NCI-H446 (cell line): ENCODE data around the gene UBE2H.
"Not testable (repeated sequence)": the region's sequence is repeated elsewhere in the genome, so short reads cannot be mapped to it uniquely, and the experiment has no call there.

Experiments used
- DNase-seq, 2 experiments: peaks; one replicate each; lab custom pipeline; 2025; lab: John Stamatoyannopoulos, UW

The UBE2H gene

DNA sequence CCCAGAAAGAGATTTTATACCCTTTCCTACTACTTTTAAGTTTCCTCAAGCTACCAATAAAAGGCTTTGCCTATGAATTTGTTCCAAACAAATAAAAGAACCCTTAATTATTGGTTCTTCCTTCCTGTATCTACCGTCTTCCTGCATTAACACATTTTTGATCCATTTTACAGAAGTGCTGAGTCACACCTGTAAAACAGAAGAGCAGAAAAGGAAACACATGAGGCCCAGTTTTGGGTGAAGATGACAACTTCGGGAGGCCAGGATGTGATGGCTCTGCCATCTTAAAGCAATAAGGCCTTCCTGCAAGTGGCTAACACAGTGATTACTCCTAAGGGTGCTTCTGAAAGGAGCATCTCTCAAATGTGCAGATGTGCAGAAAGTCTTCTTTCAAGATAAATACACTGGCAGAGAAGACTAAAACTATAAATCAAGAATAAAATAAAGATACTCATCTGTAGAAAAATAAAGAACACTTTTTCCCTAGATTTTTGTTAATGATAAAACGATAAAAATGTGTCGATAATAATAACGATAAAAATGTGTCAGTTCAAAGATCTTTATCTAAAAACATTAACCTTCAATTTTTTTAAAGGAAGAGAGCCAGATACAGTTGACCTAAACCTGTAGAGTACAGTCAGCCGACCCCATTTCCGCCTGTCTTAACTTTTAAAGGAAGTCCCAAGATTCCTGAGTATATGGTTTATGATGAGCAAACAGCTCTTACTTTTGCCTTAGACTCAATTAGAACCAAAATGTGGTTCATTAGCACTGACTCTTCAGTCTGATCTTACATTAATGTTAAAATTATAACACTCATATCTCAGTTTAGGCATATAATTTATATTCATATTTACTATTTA is 108.6 kb downstream of the UBE2H start:
- no peak for DNase-seq

DNA sequence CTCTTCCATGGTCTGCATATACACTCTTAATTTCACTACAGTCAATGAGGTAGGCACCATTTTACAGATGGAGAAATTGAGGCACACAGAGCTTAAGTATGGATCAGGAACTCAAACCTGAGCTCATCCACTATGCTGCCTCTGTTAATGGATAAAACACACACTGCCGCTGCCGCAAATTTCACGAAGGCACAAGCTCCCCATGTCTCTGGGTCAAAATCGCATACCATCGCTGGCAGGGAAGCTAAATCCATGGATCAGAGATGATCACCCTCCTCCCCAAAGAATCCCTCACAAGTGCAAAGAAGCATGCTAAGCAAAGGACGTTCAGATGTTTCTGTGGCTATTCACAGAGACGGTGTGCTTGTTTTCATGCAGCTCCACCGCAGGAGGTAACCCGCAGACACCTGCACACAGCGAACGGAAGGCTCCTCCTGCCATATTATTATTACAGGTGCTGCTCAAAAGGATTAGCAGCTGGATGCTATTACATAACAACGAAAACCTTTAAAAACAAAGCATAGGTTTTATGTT is 109.3 kb downstream of the UBE2H start:
- no peak for DNase-seq

DNA sequence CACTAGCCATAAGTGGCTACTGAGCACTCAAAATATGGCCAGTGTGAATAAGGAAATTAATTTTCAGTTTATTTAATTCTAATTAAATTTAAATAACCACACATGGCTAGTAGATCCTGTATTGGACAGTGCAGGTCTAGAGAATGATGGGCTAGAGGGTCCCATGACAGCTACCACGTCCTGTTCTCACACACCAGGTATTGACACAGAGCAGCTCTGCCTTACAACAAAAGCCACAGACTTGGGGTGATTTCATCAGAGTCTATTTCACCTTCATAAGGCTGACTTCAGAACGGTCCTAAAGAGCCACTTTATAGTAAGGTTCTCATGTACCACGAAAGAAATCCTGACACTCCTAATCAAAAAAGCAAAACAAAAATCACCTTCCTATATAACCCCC is 111.3 kb downstream of the UBE2H start:
- DNase-seq: no peak

DNA sequence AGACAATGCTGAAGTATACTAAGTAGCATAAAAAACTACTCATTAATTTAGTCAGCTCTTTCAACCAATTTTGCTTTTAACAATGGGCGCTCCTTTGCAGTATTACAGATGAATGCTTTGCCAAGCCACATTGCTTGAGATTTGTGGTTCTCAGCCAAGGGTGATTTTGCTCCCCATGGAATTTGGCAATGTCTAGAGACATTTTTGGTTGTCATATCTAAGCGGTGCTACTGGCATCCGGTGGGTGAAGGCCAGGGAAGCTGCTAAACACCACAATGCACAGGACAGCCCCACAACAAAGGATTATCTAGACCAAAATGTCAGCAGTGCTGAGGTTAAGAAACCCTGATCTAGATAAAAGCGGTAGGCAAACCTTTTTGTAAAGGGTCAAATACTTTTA is 112.0 kb downstream of the UBE2H start:
- no peak for DNase-seq

DNA sequence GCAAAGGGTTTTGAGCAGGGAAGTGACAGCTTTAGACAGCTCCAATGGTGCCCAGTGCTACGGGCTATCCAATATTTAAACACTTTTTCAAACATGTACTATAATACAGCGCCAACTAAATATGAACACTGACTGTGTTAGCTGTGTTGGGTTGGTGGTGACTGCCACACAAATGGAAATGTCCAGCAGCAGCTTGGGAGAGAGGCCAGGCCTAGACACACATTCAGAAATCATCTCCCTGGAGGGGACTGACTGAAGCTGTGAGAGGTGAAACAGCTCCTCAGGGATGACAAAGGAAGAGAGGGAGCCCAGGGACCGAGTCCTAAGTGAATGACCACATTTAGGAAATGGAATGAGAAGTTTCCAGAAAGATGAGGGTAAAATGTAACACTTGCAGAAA is 115.8 kb downstream of the UBE2H start:
- no peak for DNase-seq

DNA sequence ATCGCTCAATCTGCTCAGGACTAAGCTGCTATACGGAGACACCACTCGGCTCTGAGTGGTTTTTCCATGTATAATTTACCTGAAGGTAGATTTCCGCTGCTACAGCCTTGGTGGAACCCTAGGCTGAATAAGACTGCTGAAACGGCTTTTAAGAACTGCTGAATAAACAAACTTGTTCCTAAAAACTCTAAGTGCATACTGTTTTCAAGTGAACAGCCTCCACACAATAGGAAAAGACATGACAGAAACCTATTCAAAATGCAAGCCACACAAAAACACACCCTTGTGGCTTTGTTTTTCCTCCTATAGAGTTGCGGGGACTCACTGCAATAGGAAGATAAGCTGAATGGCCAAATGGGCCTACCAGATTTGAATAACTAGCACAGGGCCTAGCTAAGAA is 117.2 kb downstream of the UBE2H start:
- DNase-seq: no peak

DNA sequence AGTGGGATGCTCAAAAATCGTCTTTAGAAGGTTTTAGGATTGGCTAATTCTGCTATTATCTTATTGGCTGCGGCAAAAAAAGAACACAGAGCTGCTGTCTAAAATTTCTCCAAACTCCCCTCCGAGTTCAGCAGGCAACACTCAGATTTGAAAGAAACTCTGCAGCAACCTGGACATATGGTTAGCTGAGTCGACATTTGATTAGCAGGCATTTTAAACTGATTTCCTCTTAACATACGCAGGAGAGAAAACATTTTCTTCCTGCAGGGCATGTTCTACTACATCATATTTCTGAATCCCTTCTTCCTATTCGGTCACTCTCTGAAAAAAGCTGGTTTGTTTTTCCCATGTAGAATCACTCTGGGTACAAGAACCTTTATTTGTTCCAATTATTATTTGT is 119.4 kb downstream of the UBE2H start:
- DNase-seq: not testable (repeated sequence)

DNA sequence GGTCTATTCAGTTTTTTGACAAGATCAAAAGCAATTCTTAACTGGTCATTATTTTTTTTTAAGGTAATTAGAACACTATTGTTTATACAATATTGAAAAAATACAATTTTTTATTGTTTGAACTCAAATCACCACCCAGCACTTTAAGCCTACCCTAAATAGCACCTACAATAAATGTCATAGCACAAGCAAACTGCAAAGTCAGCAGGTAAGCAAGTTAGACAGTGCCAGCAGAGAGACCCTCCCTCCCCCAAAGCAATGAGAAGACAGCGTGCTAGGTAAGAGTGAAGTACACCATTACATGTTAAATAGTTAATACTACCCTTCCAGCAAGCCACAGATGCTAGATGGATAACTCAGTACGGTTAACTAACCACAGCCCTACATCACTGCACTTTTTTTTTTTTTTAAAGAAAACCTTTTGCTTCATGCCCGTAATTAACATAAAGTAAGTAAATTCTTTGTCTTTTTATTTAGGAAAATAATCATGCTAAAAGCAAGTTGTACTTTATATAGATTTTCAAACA is 120.0 kb downstream of the UBE2H start:
- DNase-seq: no peak

DNA sequence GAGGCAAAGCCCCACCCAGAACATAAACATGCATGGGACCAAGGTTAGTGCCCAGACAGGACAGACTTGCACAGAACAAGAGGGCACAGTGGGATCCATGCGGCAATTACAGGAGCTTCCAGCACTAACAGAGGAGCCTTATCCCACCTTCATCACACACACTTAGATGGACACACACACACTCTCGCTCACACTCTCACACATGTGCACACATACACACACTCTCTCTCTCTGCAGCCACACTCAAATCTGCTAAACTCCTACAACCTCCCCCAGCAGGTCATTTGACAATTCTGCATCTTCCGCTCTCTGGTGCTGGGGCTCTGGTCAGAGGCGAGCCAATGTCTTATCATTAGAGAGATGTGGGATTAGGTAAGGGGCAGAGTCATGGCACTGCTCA is 120.5 kb downstream of the UBE2H start:
- no peak for DNase-seq

DNA sequence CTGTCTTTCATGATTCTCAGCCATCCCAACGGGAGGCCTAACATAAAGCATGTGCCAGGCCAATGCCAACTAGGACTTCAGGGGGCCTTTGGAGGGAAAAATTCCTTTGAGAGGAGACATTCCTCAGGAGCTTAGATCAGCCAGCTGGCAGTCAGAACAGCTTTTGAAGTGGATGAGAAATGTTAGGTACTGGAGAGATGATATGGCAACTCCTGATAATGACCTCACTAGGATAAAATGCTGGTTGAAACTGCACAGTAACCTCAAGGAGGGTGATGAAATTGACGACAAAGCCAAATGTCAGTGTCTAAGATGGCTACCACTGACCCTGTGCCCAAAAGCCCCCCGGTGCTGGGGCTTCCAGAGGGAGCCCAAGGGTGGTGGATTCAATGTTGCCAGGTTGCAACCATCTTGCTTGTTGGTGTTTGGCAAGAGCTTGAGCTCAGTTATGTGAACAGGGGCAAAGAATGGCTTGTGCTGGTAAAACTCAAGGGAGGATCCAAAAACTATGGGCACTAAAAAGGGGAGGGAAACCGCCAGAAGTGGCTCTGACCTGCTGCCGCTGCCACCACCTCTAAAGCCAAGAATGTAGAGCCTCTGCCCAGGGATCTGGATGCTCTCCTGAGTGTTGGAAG is 121.2 kb downstream of the UBE2H start:
- DNase-seq: peak in 1 of 2 experiments; percentile 41

DNA sequence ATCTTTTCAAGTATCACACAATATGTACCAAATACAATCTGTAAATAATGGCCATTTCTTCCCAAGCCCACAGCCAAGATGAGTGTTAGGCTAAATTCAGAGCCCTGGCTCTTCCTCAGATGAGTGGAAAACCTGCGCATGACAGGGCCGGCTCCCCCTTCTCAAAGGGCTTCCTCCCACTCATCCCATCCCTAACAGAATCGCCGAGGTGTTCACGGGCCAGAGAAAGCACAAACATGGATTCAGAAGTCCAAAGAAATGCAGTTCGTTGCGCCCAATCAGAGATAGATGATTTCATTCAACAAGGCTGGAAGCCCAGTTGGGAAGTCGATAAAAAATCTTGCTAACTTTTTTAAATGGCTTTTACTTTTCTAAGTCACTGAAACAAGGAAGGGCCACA is 121.8 kb downstream of the UBE2H start:
- no peak for DNase-seq

DNA sequence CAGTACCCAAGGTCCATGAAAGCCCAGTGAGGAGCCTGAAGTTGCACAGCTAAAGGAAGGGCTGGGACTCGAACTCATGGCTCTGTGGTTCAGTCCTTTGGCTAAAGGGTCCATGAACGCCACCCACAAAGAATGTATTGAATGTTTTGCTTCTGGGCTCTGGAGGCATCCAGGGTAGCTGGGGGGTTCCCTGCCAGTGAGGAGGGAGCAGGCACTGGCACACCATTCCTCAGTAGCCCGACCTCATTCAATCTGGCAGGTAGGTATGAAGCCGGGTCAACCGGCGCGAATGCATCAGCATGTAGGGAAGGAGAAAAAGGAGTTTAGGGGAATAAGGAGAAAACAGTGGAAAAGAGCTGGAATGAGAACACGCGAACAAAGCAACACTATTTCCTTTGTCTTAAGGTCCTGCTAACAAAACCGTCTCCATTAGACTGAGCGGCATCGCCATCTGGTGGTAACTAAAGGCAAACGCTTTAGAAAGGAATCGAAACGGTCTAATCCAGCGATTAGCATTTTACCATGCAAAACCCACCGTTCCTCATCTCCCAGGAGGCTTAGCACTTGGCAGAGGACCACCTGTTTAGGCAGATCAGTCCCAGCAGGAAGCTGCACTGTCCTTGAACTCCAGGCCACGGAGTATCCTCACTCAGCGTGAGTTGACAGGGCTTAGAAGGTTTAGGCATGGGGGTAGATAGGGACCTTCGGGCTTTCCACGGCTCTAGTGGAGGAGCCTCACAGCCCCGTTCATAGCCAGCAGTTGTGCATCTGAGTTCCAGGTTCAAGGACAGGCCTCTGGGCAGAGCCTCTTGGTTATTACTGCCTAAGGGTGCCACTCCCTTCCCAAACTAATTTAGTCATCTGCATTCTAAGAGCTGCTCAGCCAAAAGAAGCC is 122.8 kb downstream of the UBE2H start:
- DNase-seq: peak; percentile 47 to 76

DNA sequence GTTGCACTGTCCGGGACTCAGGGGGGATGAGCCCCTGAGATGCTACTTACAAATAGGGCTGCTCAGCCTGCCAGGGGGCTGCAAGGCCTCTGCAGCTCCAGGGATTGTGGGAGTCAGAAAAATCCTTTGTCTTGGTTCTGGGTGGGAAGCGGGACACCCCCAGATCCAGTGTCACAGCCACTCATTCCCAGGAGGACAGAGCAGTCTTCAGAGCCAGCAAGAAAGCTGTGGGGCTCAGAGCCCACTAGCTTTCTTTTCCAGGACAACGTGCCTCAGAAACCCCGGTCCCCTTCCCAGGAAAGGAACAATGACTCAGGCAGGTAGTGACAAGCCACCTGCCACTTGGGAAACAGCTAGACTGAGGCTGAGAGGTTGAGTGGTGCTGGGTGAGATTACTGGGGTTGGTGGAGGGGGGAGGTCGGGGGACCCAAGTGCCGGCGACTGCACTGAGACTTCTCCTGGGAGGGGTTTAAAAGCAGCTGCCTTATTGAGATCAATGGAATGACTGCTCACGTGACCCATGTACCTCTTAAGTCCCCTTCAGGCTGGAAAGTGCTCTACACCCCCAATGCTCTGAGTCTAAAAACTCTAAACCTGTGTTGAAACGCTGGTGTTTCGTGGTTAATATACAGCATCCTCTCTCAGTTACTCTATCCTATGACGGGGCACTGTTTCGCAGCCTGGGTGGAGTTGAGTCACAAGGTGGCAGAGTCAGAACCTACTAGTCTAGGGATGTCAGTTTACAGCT is 123.6 kb downstream of the UBE2H start:
- no peak for DNase-seq

DNA sequence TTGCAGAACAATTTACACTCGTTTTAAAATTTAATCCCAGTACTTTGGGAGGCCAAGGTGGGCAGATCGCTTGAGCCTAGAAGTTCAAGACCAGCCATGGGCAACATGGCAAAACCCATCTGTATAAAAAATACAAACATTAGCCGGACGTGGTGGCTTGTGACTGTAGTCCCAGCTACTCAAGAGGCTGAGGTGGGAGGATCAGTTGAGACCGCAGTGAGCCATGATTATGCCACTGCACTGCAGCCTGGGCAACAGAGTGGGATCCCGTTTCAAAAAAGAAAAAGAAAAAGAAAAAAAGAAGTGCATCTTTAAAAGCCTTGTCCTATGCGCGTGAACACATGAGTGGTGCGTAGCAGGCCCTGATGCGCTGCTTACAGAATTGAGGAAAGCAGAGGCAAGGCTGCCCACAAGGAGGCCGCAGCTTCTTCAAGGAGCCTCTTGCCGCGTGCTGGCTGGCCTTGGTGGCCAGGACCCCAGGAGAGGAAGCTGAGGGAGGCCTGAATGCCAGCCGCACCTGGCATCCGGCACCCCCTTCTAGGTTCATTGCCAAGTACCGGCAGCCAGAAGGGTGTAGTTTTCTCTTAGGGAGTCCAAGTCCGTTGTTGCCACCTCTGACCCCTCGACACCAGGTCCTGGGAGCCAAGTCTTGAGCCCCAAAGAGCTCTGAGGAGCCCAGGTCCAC is 124.5 kb downstream of the UBE2H start:
- no peak for DNase-seq

DNA sequence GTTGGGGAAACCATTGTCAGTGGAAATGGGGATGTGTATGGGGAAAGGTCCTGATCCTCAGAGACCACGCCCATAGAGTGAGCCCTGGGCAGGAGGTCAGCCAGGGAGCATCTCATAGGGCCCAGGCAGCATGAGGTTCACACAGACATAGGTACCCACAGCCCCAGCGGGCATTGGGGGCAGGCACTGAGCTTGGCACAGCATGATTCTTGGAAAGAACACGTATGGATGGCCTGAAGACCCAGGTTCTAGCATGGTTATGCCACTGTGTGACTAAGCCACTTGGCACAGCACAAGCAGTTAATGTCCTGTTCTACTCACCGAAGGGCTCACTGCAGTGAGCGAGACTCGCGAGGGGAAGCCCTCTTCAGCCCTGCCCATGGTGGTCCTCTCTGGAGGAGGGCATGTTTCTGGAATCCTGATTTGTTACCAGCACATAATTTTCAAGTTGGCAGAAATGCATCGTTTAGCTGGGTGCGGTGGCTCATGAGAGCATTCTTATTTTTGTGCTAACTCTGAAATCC is 125.2 kb downstream of the UBE2H start:
- DNase-seq: no peak

DNA sequence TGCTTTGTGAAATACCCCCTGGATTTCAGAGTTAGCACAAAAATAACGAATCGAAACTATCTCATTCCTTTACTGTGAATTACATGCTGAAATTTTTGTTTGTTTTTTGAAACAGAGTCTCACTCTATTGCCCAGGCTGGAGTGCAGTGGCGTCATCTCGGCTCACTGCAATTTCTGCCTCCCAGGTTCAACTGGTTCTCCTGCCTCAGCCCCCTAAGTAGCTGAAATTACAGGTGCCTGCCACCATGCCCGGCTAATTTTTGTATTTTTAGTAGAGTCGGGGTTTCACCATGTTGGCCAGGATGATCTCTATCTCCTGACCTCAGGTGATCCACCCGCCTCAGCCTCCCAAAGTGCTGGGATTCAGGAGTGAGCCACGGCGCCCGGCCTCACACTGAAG is 125.9 kb downstream of the UBE2H start:
- DNase-seq: not testable (repeated sequence)

DNA sequence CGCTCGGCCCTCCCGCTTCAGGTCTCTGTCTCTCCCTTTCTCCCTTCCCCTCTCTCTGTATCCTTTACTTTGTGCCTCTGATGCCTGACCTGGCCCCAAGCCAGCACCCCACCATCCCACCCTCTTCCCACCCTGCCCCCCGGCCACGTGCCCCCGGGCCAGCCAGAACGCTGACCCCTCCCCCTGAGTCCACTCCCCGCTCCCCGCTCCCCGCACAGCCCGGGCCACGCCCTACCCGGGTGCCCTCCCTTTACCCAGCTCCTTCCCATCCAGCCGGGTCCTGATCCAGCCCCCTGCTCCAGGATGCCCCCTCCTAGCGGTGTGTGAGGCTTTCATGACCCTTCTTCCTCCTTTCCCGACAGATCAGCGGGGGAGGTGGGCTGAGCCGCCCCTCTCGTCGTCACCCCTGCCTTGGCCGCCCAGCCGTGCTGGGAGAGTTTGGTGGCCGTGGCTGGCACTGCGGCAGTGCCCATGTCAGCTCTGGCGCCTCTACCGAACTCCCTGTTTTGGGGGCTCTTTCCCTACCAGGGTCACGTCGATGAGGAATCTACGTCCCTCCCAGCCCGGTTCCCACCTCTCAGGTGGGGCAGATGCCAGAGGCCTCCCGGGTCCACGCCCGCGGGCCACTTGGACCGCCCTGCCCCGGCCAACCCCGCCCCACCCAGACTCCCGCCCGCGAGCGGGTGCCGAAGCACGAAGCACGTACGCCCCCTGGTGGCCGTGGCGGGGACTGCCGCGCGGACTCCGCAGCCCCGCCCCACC is 127.4 kb downstream of the UBE2H start:
- peak; percentile 67 to 82 for DNase-seq

DNA sequence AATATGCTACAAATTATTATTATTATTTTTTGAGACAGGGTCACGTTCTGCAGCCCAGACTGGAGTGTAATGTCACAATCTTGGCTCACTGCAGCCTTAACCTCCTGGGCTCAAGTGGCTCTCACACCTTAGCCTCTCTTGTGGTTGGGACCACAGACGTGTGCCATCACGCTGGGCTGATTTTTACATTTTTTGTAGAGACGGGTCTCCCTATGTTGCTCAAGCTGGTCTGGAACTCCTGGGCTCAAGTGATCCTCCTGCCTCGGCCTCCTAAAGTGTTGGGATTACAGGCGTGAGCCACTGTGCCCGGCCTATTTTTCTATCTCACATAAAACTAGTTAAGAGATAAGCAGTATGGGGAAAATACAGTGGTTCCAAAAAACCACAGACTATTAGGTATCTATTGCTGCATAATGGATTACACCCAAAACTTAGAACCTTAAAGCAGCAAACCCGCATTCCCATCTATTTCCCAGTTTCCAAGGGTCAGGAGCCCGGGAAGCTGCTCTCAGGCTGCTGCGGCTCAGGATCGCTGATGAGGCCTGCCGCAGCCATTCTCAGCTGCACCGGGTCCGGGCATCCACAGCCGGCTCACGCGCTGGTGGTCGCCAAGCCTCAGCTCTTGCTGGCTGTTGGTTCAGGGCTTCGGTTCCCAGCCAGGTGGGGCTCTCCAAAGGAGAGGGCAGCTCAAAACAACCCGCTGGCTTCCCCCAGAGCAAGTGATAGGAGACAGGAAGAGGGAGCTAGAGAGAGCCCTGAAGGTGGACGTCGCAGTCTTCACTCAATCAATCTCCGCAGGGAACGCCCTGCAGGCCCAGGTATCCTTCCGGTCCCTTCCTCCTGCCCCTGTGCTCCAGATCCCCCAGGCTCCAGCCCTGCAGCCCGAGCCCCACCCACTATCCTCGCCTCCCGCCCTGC is 128.2 kb downstream of the UBE2H start:
- peak in 1 of 2 experiments; percentile 55 for DNase-seq

DNA sequence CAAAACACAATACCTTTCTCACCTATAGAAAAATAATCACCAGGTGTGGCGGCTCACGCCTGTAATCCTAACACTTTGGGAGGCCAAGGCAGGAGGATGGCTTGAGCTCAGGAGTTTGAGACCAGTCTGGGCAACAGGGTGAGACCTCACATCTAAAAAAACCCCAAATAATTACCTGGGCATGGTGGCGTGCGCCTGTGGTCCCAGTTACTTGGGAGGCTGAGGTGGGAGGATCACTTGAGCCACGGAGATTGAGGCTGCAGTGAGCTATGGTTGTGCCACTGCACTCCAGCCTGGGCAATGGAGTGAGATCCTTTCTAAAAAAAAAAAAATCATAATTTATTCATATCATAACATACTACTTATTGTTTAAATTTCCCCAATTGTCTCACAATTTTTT is 129.6 kb downstream of the UBE2H start:
- not testable (repeated sequence) for DNase-seq
